ENCODE results near the gene PTPRM. TPM values are rescaled to one million over a fixed set of nuclear protein-coding genes. Genes with fewer than 3 reads are reported as not detected.

PTPRM gene
- total and polyA plus RNA-seq, 4 donors: 9.2 to 23.0 (median 12.7) TPM

DNA sequence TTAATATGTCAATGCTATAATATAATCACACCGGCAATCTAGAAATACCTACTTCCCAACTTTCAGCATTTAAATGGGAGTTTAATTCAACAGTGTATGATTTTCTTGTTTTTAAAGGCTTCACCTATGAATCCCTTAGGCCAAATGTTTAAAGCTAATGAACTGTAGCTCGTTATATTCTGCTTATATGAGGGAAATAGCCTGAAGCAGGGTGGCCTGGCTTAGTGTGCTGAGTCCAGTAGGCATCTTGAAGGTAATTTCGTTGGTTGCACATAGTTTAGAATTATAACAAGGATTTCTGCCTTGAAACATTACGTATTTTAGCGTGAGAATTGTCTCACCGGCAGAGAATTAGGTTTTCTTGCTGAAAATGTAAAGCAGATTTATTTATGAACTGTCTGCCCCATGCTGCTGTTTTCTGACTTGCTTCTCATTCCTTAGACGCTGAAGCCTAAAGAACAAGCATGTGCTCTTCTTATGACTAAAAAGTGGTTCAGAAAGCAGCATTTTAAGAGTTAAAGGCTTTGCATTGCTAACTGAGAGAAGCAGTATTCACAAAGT lies 608.5 kb downstream of the PTPRM start (continued):
- TF ChIP-seq YY1 (IDR thresholded peaks at IDR 0.05) (no peak), RXRA (IDR thresholded peaks at IDR 0.05) (no peak), HNF4A (conservative IDR thresholded peaks at IDR 0.05) (no peak)
- TF ChIP-seq, protein P1, sequence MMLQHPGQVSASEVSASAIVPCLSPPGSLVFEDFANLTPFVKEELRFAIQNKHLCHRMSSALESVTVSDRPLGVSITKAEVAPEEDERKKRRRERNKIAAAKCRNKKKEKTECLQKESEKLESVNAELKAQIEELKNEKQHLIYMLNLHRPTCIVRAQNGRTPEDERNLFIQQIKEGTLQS (IDR thresholded peaks at IDR 0.05): no peak

GRCh38 chr18:8176109-8176508 lies 609.0 kb downstream of the PTPRM start:
- H3K36me3 ChIP-seq (ENCODE audit: control insufficient read depth in 4 of 4, insufficient read depth in 3 of 4, low read depth in 1 of 4, low read length in 3 of 4): no peaks in the 10 kb centered on the region
- no peak overlapping the region for H3K27ac ChIP-seq (ENCODE audit: low read depth in 1 of 2, low read length in 2 of 2)
- TF ChIP-seq TAF1 (conservative IDR thresholded peaks at IDR 0.05) (no peak), EGR1 (IDR thresholded peaks at IDR 0.05; ENCODE audit: low read depth in 2 of 2) (no peak), HNF4A (conservative IDR thresholded peaks at IDR 0.05) (no peak), FOXA2 (IDR thresholded peaks at IDR 0.05) (no peak), REST (IDR thresholded peaks at IDR 0.05) (no peak), GABPA (IDR thresholded peaks at IDR 0.05 in 1 of 2, conservative IDR thresholded peaks at IDR 0.05 in 1 of 2) (no peak)
- TF ChIP-seq, protein P2, sequence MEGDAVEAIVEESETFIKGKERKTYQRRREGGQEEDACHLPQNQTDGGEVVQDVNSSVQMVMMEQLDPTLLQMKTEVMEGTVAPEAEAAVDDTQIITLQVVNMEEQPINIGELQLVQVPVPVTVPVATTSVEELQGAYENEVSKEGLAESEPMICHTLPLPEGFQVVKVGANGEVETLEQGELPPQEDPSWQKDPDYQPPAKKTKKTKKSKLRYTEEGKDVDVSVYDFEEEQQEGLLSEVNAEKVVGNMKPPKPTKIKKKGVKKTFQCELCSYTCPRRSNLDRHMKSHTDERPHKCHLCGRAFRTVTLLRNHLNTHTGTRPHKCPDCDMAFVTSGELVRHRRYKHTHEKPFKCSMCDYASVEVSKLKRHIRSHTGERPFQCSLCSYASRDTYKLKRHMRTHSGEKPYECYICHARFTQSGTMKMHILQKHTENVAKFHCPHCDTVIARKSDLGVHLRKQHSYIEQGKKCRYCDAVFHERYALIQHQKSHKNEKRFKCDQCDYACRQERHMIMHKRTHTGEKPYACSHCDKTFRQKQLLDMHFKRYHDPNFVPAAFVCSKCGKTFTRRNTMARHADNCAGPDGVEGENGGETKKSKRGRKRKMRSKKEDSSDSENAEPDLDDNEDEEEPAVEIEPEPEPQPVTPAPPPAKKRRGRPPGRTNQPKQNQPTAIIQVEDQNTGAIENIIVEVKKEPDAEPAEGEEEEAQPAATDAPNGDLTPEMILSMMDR (IDR thresholded peaks at IDR 0.05; ENCODE audit: low read depth, low read length, missing input control): no peak
- H3K4me1 ChIP-seq (ENCODE audit: control insufficient read depth in 4 of 4, insufficient read depth in 4 of 4, low read length in 3 of 4): peaks cover 0 to 11% (median 4%) of the 10 kb centered on the region in 4 donors
- 82% methylated on average over 3 of the region's 3 CpGs for WGBS
- no peak for DNase-seq (ENCODE audit: low spot score)
- H3K27me3 ChIP-seq (ENCODE audit: control insufficient read depth in 4 of 4, insufficient read depth in 4 of 4, low read length in 3 of 4): no peaks in the 10 kb centered on the region
- no peak overlapping the region for H3K4me3 ChIP-seq (ENCODE audit: low read depth in 1 of 3, low read length in 3 of 3)
- no peak overlapping the region for H3K9ac ChIP-seq (ENCODE audit: low read depth in 1 of 2, low read length in 2 of 2)
- no peaks in the 10 kb centered on the region for H3K9me3 ChIP-seq (ENCODE audit: control insufficient read depth in 4 of 4, low read length in 3 of 4)

DNA sequence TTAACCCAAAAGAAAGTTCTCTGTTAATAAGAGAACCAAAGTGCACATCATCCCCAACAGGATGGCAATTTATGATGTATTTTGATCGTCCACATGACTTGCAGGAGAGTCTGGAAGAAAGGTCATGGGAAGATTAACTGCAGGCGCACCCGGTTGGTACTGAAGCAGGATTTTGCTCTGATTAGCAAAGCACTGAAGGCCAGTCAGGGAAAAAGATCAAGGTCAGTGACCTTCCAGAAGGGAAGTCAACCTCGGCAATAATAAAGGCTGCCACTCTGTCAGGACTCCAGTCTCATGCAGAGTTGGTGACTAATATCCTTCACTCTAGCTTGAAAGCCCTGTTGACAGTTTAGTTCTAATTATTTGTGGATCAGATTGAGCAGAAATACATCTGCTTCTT lies 609.4 kb downstream of the PTPRM start:
- no peak for DNase-seq (ENCODE audit: low spot score)
- H3K27ac ChIP-seq (ENCODE audit: low read depth in 1 of 2, low read length in 2 of 2): no peak overlapping the region
- TF ChIP-seq FOXA1 (IDR thresholded peaks at IDR 0.05): no peak
- TF ChIP-seq JUND (IDR thresholded peaks at IDR 0.05): no peak
- TF ChIP-seq EGR1 (IDR thresholded peaks at IDR 0.05; ENCODE audit: low read depth in 2 of 2): no peak
- TF ChIP-seq HNF4A (conservative IDR thresholded peaks at IDR 0.05): peak in 1 of 2 donors; percentile 6
- no peak for TF ChIP-seq MAX (IDR thresholded peaks at IDR 0.05)
- no peak for TF ChIP-seq SP1 (IDR thresholded peaks at IDR 0.05)
- TF ChIP-seq GABPA (IDR thresholded peaks at IDR 0.05 in 1 of 2, conservative IDR thresholded peaks at IDR 0.05 in 1 of 2): no peak
- TF ChIP-seq TAF1 (conservative IDR thresholded peaks at IDR 0.05): no peak
- TF ChIP-seq REST (IDR thresholded peaks at IDR 0.05): no peak
- no peak for TF ChIP-seq YY1 (IDR thresholded peaks at IDR 0.05)
- TF ChIP-seq, protein P3, sequence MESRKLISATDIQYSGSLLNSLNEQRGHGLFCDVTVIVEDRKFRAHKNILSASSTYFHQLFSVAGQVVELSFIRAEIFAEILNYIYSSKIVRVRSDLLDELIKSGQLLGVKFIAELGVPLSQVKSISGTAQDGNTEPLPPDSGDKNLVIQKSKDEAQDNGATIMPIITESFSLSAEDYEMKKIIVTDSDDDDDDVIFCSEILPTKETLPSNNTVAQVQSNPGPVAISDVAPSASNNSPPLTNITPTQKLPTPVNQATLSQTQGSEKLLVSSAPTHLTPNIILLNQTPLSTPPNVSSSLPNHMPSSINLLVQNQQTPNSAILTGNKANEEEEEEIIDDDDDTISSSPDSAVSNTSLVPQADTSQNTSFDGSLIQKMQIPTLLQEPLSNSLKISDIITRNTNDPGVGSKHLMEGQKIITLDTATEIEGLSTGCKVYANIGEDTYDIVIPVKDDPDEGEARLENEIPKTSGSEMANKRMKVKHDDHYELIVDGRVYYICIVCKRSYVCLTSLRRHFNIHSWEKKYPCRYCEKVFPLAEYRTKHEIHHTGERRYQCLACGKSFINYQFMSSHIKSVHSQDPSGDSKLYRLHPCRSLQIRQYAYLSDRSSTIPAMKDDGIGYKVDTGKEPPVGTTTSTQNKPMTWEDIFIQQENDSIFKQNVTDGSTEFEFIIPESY (IDR thresholded peaks at IDR 0.05): no peak

More for the DNA sequence above, 609.4 kb downstream of the PTPRM start:
- no peaks in the 10 kb centered on the region for H3K27me3 ChIP-seq (ENCODE audit: control insufficient read depth in 4 of 4, insufficient read depth in 4 of 4, low read length in 3 of 4)
- no peaks in the 10 kb centered on the region for H3K9me3 ChIP-seq (ENCODE audit: control insufficient read depth in 4 of 4, low read length in 3 of 4)
- H3K4me3 ChIP-seq (ENCODE audit: low read depth in 1 of 3, low read length in 3 of 3): no peak overlapping the region
- H3K4me1 ChIP-seq (ENCODE audit: control insufficient read depth in 4 of 4, insufficient read depth in 4 of 4, low read length in 3 of 4): peaks cover 0 to 11% (median 4%) of the 10 kb centered on the region in 4 donors
- no peaks in the 10 kb centered on the region for H3K36me3 ChIP-seq (ENCODE audit: control insufficient read depth in 4 of 4, insufficient read depth in 3 of 4, low read depth in 1 of 4, low read length in 3 of 4)
- WGBS: 51% methylated on average over 4 of the region's 4 CpGs
- H3K9ac ChIP-seq (ENCODE audit: low read depth in 1 of 2, low read length in 2 of 2): no peak overlapping the region
